AG09309 (cell line): ENCODE results near the gene EFCAB7.
A peak's percentile ranks its signal among the peaks of the same experiment; 100 is the strongest.
"Not testable (repeated sequence)": the region's sequence is repeated elsewhere in the genome, so short reads cannot be mapped to it uniquely, and the experiment has no call there.

Experiments
- DNase-seq: peaks from one replicate; pipeline ENCODE4 v3.0.0-alpha.2; 2010; ENCODE audit warnings: low read depth
- H3K4me3 ChIP-seq: 2 replicates; pipeline ENCODE4 v1.5.1; 2011; ENCODE audit warnings: mild to moderate bottlenecking, low read depth, low read length, moderate library complexity; ENCODE audit not compliant: control insufficient read depth
- TF ChIP-seq, protein P1 (sequence below): IDR thresholded peaks from 2 replicates; pipeline ENCODE4 v1.5.1; 2011; ENCODE audit warnings: mild to moderate bottlenecking, low read depth, low read length, inconsistent platforms; ENCODE audit not compliant: insufficient read depth, control insufficient read depth; ENCODE audit errors: missing control alignments

Gene EFCAB7

DNA sequence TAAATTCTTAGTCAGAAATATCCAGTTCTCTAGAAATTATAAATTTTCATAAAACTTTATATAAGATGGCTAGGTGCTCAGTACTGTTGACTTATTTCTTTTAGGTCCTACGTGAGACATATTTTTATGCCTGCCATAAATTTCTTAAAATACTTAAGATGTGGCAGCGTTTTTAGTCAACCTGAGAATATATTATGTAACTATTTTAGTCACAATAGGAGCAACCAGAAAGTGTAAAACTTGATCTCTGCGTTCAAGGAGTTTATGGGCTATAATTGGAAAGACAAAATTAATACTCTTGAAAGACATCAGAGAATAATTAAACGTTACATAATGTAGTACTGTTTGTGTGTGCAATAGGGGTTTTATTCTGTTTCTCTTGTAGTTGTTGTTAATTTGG, 45.7 kb downstream of the EFCAB7 start:
- TF ChIP-seq, protein P1, sequence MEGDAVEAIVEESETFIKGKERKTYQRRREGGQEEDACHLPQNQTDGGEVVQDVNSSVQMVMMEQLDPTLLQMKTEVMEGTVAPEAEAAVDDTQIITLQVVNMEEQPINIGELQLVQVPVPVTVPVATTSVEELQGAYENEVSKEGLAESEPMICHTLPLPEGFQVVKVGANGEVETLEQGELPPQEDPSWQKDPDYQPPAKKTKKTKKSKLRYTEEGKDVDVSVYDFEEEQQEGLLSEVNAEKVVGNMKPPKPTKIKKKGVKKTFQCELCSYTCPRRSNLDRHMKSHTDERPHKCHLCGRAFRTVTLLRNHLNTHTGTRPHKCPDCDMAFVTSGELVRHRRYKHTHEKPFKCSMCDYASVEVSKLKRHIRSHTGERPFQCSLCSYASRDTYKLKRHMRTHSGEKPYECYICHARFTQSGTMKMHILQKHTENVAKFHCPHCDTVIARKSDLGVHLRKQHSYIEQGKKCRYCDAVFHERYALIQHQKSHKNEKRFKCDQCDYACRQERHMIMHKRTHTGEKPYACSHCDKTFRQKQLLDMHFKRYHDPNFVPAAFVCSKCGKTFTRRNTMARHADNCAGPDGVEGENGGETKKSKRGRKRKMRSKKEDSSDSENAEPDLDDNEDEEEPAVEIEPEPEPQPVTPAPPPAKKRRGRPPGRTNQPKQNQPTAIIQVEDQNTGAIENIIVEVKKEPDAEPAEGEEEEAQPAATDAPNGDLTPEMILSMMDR: no peak
- no peak overlapping the region for H3K4me3 ChIP-seq
- DNase-seq: no peak

DNA sequence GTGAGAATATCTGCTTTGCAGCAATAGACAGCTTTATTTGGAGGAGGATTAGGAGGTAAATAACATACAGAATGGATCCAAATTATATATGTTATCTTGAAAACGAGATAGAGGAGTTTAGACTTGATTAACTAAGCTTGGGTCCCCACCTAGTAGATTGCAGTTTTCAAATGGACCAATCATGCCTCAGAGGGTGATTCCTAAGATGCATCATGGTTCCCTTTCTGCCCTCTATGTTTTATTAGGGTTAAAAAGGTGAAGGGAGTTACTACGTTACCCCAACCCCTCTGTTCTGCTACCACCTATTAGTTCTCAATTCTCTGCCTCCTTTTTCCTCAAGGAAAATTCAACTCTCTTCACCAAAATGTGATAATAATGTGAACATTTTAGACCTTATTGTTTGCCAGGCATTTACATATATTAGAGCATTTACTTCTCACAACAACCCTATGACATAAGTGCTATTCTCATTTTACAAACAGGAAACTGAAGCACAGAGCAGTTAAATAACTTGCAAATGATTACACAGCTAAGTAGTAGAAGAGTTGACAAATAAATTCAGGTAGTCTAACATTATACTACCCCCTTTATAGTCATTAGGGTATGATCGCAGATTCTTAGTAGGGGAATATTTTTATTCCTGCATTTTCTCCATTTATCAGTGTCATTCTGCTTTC, 46.5 kb downstream of the EFCAB7 start:
- TF ChIP-seq, protein P1: no peak
- H3K4me3 ChIP-seq: no peak overlapping the region
- DNase-seq: no peak

DNA sequence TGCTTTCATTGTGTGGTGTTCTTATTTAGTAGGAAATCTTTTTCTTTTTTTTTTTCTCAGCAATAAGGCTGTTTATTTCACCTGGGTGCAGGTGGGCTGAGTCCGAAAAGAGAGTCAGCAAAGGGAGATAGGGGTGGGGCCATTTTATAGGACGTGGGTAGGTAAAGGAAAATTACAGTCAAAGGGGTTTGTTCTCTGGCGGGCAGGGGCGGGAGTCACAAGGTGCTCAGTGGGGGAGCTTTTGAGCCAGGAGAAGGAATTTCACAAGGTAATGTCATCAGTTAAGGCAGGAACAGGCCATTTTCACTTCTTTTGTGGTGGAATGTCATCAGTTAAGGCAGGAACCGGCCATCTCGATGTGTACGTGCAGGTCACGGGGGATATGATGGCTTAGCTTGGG, 49.4 kb downstream of the EFCAB7 start:
- H3K4me3 ChIP-seq, DNase-seq: not testable (repeated sequence)

- not testable (repeated sequence) for DNase-seq, H3K4me3 ChIP-seq
These were observed 51.0 kb downstream of the EFCAB7 start for GRCh38 chr1:63574203-63574796.

DNA sequence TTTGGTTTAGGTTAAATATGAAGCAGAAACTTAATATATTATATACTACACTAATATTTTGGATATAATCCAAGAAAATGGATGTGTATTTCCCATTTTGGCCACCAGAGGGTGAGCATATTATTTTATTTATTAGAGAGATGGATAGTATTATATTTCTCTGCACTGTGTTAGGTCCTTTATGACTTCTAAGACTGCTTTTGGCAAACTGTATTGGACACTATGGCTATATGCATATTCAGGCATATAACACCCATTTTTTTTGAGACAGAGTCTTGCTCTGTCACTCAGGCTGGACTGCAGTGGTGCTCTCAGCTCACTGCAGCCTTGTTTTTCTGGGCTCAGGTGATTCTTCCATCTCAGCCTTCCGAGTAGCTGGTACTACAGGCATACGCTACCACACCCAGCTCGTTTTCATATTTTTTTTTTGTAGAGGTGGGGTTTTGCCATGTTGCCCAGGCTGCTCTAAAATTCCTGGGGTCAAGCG, 52.1 kb downstream of the EFCAB7 start:
- DNase-seq: no peak
- TF ChIP-seq, protein P1: peak; percentile 40
- H3K4me3 ChIP-seq: no peak overlapping the region

GRCh38 chr1:63586326-63586725, 63.0 kb downstream of the EFCAB7 start:
- not testable (repeated sequence) for DNase-seq, H3K4me3 ChIP-seq

DNA sequence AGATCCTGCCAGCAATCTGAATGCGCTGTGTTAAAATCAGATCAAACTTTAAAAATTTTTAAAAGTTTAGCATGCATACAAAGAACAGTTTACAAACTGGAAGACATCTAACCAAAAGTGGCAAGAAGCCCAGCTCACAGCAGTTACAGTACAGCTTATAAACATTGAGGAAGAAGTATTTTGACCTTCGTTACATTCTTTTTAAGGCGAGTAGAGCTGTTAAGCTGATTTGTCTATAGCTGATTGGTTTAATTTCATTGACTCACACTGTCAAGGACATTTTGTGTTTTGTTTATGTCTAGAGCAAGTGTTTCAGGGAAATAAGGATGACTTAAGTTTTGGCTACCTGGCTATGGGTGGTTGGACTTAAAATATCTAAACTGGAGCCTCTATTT, 66.8 kb downstream of the EFCAB7 start:
- TF ChIP-seq, protein P1: no peak
- no peak for DNase-seq

GRCh38 chr1:63592536-63593302, 69.4 kb downstream of the EFCAB7 start:
- no peak for DNase-seq
- H3K4me3 ChIP-seq: peak overlapping the region; percentile 88
- TF ChIP-seq, protein P1: no peak

More for the DNA sequence above, 66.8 kb downstream of the EFCAB7 start:
- H3K4me3 ChIP-seq: no peak overlapping the region
